GM23338 (cell line): Measurements from ENCODE around the gene MYO7B. TPM values are rescaled to one million over a fixed set of nuclear protein-coding genes. Genes with fewer than 3 reads are reported as not detected.

Experiments
- ATAC-seq: fragments of 200-7000 bp; cut with Tn5 transposase; 3 replicates; pipeline ENCODE4 v1.9.1; 2020
- DNase-seq: peaks from one replicate; pipeline ENCODE4 v3.0.0-alpha.2; 2015; ENCODE audit warnings: low spot score
- H2AFZ ChIP-seq: fragments of 200-600 bp; sonication (generic); 2 replicates; pipeline ENCODE4 v1.8.0; 2016; ENCODE audit warnings: antibody characterized with exemption, mild to moderate bottlenecking, moderate library complexity
- H3F3A ChIP-seq: fragments of 200-600 bp; sonication (generic); replicated peaks from 2 replicates; pipeline ENCODE4 v1.8.0; 2017; ENCODE audit warnings: antibody characterized with exemption, mixed run types, low read depth
- H3K27ac ChIP-seq: fragments of 200-600 bp; sonication (generic); 2 replicates; pipeline ENCODE4 v1.6.1; 2016; ENCODE audit warnings: low read depth
- H3K27me3 ChIP-seq: fragments of 200-600 bp; sonication (generic); 2 replicates; pipeline ENCODE4 v1.8.0; 2016; ENCODE audit warnings: mild to moderate bottlenecking, mixed run types, moderate library complexity; ENCODE audit not compliant: insufficient read depth
- H3K36me3 ChIP-seq: fragments of 200-600 bp; sonication (generic); 2 replicates; pipeline ENCODE4 v1.8.0; 2016; ENCODE audit warnings: mild to moderate bottlenecking; ENCODE audit not compliant: insufficient read depth
- H3K4me1 ChIP-seq: fragments of 200-600 bp; sonication (generic); 2 replicates; pipeline ENCODE4 v1.8.0; 2016; ENCODE audit warnings: mild to moderate bottlenecking, moderate library complexity; ENCODE audit not compliant: insufficient read depth
- H3K4me2 ChIP-seq: fragments of 200-600 bp; sonication (generic); 2 replicates; pipeline ENCODE4 v1.7.1; 2017; ENCODE audit warnings: mixed run types
- H3K4me3 ChIP-seq: fragments of 200-600 bp; sonication (generic); 2 replicates; pipeline ENCODE4 v1.6.1; 2016; ENCODE audit warnings: mixed run types
- H3K79me2 ChIP-seq: fragments of 200-600 bp; sonication (generic); replicated peaks from 2 replicates; pipeline ENCODE4 v1.8.0; 2017; ENCODE audit warnings: mild to moderate bottlenecking; ENCODE audit not compliant: insufficient read depth
- H3K9me2 ChIP-seq: fragments of 200-600 bp; sonication (generic); 2 replicates; pipeline ENCODE4 v1.8.0; 2017; ENCODE audit not compliant: insufficient read depth
- H4K20me1 ChIP-seq: fragments of 200-600 bp; sonication (generic); replicated peaks from 2 replicates; pipeline ENCODE4 v1.8.0; 2017; ENCODE audit warnings: mild to moderate bottlenecking; ENCODE audit not compliant: insufficient read depth
- H3K27ac Mint-ChIP-seq: 2 replicates; pipeline ENCODE4 v1.8.0; 2020; ENCODE audit warnings: inconsistent platforms, mild to moderate bottlenecking, moderate library complexity, mixed read lengths
- H3K27me3 Mint-ChIP-seq: 3 replicates; pipeline ENCODE4 v1.8.0; 2022; ENCODE audit warnings: low read depth, mild to moderate bottlenecking, moderate library complexity, mixed read lengths, inconsistent platforms; ENCODE audit not compliant: insufficient read depth, poor library complexity
- H3K36me3 Mint-ChIP-seq: 3 replicates; pipeline ENCODE4 v1.8.0; 2021; ENCODE audit warnings: low read depth, mild to moderate bottlenecking, inconsistent platforms, moderate library complexity, mixed read lengths
- H3K4me1 Mint-ChIP-seq: 3 replicates; pipeline ENCODE4 v1.8.0; 2020; ENCODE audit warnings: mild to moderate bottlenecking, inconsistent platforms, mixed read lengths
- H3K4me3 Mint-ChIP-seq: 3 replicates; pipeline ENCODE4 v1.8.0; 2021; ENCODE audit warnings: moderate library complexity, mild to moderate bottlenecking, inconsistent platforms, mixed read lengths
- H3K9me3 Mint-ChIP-seq: 3 replicates; pipeline ENCODE4 v1.8.0; 2020; ENCODE audit warnings: moderate library complexity, mild to moderate bottlenecking, inconsistent platforms, mixed read lengths
- CREB1 ChIP-seq: fragments of 250-450 bp; sonication (Bioruptor Pico); IDR thresholded peaks from 2 replicates; pipeline ENCODE4 v1.5.0; 2020; ENCODE audit warnings: low read depth, mild to moderate bottlenecking, moderate library complexity
- EZH2 ChIP-seq: fragments of 200-600 bp; sonication (generic); IDR thresholded peaks from one replicate; pipeline ENCODE4 v1.8.0; 2017; ENCODE audit warnings: antibody characterized with exemption, mild to moderate bottlenecking, low read depth; ENCODE audit not compliant: unreplicated experiment
- EZH2phosphoT487 ChIP-seq: fragments of 200-600 bp; sonication (generic); IDR thresholded peaks from one replicate; pipeline ENCODE4 v1.8.1; 2018; ENCODE audit warnings: antibody characterized with exemption; ENCODE audit not compliant: unreplicated experiment
- JUNB ChIP-seq: IDR thresholded peaks from one replicate; pipeline ENCODE4 v1.6.1; 2016; ENCODE audit warnings: antibody characterized with exemption; ENCODE audit not compliant: unreplicated experiment
- NANOG ChIP-seq: IDR thresholded peaks from 2 replicates; pipeline ENCODE4 v1.6.1; 2016; ENCODE audit warnings: antibody characterized with exemption, borderline replicate concordance
- POLR2AphosphoS5 ChIP-seq: IDR thresholded peaks from 2 replicates; pipeline ENCODE4 v1.6.1; 2016; ENCODE audit warnings: antibody characterized with exemption, low read depth
- STAT1 ChIP-seq: IDR thresholded peaks from one replicate; pipeline ENCODE4 v1.6.1; 2016; ENCODE audit warnings: antibody characterized with exemption; ENCODE audit not compliant: unreplicated experiment
- ZNF114 ChIP-seq: fragments of 250-450 bp; sonication (Bioruptor Pico); IDR thresholded peaks from 2 replicates; pipeline ENCODE4 v1.5.0; 2020; ENCODE audit warnings: mild to moderate bottlenecking, moderate library complexity
- ZNF331 ChIP-seq: fragments of 250-450 bp; sonication (Bioruptor Pico); IDR thresholded peaks from 2 replicates; pipeline ENCODE4 v1.5.0; 2020; ENCODE audit warnings: low read depth, mild to moderate bottlenecking, moderate library complexity
- long read RNA-seq: library from polyadenylated mRNA; unstranded; transcript quantifications from one replicate; pipeline ENCODE4 v2.0.0, GENCODE V29; 2020; ENCODE audit not compliant: unreplicated experiment
- polyA plus RNA-seq: library from polyadenylated mRNA; unstranded; fragments of >200 nt; fragmentation: Nextera tagmentation; extraction: Ambion mirVana; gene quantifications from 2 replicates; pipeline ENCODE4 v1.2.1, GENCODE V29; 2016
- total RNA-seq: library from RNA; depleted of rRNA; stranded (reverse); fragments of >200 nt; shearing (Covaris generic); gene quantifications from 2 replicates; pipeline ENCODE4 v1.2.3, GENCODE V29; 2014; rRNA removed
- TF ChIP-seq, protein P1 (sequence below): IDR thresholded peaks from 2 replicates; pipeline ENCODE4 v1.6.1; 2016; ENCODE audit warnings: antibody characterized with exemption
- TF ChIP-seq, protein P2 (sequence below): fragments of 250-450 bp; sonication (Bioruptor Pico); IDR thresholded peaks from 2 replicates; pipeline ENCODE4 v1.5.0; 2020; ENCODE audit warnings: mild to moderate bottlenecking, moderate library complexity
- TF ChIP-seq, protein P3 (sequence below): IDR thresholded peaks from one replicate; pipeline ENCODE4 v1.6.1; 2018; ENCODE audit warnings: antibody characterized with exemption; ENCODE audit not compliant: unreplicated experiment
- TF ChIP-seq, protein P4 (sequence below), 2 experiments: fragments of 200-600 bp in 1 of 2; sonication (generic) in 1 of 2; conservative IDR thresholded peaks; 2 replicates each; pipeline versions ENCODE4 v1.5.1 to v1.6.1; 2016 to 2017; ENCODE audit warnings: antibody characterized with exemption in 2 of 2, low read depth in 2 of 2, mild to moderate bottlenecking in 2 of 2, moderate library complexity in 1 of 2

The MYO7B gene
- total RNA-seq (not detected in 2 replicates), polyA plus RNA-seq (not detected in 2 replicates)
- long read RNA-seq = 0 reads

DNA sequence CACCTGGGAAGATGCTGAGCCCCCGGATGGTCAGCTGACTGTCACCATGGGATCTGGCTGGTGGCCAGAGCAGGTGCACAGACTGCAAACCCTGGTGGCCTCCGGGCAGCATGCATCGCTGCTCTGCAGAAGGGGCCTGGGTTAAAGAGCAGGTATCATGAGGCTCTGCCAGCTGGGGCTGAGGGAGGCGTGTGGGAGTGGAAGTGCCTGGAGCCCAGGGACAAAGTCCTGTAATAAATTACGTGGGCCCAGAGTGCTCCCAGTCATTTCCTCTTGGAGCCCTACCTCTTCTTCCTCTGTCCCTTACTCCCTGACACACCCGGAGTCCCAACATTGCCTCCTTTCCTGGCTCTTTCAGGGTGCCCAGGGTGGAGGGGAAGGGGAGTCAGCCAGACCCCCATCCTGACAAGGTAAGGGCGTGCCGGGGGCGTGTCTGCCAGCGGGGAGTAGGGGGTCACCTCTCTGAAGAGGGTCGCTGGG lies at the start of gene MYO7B:
TSS of gene MYO7B (plus strand) at position 262 of the 480 bp plus-strand sequence. CDS start 24,040 bp downstream, outside the sequence.
- no peaks in the 10 kb centered on the region for H3K4me1 Mint-ChIP-seq
- DNase-seq = no peak

More for the DNA sequence above, at the start of gene MYO7B:
- Histone ChIP-seq H4K20me1 (no peaks in the 10 kb centered on the region), H3K36me3 (no peaks in the 10 kb centered on the region), H3K27ac (no peak within 1 kb of the TSS), H3K4me3 (no peak within 1 kb of the TSS), H3K4me2 (no peak within 1 kb of the TSS), H3K79me2 (no peaks in the 10 kb centered on the region), H3K27me3 (no peaks in the 10 kb centered on the region), H2AFZ (no peak within 1 kb of the TSS), H3K9me2 (peaks cover 2% of the 10 kb centered on the region; the same call in 1 of the 2 replicates), H3F3A (no peaks in the 10 kb centered on the region), H3K4me1 (no peaks in the 10 kb centered on the region)
- ATAC-seq = no peak
- TF ChIP-seq EZH2 = no peak
- no peak for TF ChIP-seq POLR2AphosphoS5
- TF ChIP-seq NANOG = no peak
- TF ChIP-seq, protein P1, sequence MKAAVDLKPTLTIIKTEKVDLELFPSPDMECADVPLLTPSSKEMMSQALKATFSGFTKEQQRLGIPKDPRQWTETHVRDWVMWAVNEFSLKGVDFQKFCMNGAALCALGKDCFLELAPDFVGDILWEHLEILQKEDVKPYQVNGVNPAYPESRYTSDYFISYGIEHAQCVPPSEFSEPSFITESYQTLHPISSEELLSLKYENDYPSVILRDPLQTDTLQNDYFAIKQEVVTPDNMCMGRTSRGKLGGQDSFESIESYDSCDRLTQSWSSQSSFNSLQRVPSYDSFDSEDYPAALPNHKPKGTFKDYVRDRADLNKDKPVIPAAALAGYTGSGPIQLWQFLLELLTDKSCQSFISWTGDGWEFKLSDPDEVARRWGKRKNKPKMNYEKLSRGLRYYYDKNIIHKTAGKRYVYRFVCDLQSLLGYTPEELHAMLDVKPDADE = no peak
- TF ChIP-seq, protein P2, sequence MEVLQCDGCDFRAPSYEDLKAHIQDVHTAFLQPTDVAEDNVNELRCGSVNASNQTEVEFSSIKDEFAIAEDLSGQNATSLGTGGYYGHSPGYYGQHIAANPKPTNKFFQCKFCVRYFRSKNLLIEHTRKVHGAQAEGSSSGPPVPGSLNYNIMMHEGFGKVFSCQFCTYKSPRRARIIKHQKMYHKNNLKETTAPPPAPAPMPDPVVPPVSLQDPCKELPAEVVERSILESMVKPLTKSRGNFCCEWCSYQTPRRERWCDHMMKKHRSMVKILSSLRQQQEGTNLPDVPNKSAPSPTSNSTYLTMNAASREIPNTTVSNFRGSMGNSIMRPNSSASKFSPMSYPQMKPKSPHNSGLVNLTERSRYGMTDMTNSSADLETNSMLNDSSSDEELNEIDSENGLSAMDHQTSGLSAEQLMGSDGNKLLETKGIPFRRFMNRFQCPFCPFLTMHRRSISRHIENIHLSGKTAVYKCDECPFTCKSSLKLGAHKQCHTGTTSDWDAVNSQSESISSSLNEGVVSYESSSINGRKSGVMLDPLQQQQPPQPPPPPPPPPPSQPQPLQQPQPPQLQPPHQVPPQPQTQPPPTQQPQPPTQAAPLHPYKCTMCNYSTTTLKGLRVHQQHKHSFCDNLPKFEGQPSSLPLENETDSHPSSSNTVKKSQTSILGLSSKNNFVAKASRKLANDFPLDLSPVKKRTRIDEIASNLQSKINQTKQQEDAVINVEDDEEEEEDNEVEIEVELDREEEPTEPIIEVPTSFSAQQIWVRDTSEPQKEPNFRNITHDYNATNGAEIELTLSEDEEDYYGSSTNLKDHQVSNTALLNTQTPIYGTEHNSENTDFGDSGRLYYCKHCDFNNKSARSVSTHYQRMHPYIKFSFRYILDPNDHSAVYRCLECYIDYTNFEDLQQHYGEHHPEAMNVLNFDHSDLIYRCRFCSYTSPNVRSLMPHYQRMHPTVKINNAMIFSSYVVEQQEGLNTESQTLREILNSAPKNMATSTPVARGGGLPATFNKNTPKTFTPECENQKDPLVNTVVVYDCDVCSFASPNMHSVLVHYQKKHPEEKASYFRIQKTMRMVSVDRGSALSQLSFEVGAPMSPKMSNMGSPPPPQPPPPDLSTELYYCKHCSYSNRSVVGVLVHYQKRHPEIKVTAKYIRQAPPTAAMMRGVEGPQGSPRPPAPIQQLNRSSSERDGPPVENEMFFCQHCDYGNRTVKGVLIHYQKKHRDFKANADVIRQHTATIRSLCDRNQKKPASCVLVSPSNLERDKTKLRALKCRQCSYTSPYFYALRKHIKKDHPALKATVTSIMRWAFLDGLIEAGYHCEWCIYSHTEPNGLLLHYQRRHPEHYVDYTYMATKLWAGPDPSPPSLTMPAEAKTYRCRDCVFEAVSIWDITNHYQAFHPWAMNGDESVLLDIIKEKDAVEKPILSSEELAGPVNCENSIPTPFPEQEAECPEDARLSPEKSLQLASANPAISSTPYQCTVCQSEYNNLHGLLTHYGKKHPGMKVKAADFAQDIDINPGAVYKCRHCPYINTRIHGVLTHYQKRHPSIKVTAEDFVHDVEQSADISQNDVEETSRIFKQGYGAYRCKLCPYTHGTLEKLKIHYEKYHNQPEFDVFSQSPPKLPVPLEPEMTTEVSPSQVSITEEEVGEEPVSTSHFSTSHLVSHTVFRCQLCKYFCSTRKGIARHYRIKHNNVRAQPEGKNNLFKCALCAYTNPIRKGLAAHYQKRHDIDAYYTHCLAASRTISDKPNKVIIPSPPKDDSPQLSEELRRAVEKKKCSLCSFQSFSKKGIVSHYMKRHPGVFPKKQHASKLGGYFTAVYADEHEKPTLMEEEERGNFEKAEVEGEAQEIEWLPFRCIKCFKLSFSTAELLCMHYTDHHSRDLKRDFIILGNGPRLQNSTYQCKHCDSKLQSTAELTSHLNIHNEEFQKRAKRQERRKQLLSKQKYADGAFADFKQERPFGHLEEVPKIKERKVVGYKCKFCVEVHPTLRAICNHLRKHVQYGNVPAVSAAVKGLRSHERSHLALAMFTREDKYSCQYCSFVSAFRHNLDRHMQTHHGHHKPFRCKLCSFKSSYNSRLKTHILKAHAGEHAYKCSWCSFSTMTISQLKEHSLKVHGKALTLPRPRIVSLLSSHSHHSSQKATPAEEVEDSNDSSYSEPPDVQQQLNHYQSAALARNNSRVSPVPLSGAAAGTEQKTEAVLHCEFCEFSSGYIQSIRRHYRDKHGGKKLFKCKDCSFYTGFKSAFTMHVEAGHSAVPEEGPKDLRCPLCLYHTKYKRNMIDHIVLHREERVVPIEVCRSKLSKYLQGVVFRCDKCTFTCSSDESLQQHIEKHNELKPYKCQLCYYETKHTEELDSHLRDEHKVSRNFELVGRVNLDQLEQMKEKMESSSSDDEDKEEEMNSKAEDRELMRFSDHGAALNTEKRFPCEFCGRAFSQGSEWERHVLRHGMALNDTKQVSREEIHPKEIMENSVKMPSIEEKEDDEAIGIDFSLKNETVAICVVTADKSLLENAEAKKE (CRISPR knock-in tag) = no peak
- TF ChIP-seq, protein P3, sequence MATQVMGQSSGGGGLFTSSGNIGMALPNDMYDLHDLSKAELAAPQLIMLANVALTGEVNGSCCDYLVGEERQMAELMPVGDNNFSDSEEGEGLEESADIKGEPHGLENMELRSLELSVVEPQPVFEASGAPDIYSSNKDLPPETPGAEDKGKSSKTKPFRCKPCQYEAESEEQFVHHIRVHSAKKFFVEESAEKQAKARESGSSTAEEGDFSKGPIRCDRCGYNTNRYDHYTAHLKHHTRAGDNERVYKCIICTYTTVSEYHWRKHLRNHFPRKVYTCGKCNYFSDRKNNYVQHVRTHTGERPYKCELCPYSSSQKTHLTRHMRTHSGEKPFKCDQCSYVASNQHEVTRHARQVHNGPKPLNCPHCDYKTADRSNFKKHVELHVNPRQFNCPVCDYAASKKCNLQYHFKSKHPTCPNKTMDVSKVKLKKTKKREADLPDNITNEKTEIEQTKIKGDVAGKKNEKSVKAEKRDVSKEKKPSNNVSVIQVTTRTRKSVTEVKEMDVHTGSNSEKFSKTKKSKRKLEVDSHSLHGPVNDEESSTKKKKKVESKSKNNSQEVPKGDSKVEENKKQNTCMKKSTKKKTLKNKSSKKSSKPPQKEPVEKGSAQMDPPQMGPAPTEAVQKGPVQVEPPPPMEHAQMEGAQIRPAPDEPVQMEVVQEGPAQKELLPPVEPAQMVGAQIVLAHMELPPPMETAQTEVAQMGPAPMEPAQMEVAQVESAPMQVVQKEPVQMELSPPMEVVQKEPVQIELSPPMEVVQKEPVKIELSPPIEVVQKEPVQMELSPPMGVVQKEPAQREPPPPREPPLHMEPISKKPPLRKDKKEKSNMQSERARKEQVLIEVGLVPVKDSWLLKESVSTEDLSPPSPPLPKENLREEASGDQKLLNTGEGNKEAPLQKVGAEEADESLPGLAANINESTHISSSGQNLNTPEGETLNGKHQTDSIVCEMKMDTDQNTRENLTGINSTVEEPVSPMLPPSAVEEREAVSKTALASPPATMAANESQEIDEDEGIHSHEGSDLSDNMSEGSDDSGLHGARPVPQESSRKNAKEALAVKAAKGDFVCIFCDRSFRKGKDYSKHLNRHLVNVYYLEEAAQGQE = no peak
- TF ChIP-seq ZNF331 (CRISPR knock-in tag) = no peak
- TF ChIP-seq ZNF114 = no peak
- TF ChIP-seq, protein P4, sequence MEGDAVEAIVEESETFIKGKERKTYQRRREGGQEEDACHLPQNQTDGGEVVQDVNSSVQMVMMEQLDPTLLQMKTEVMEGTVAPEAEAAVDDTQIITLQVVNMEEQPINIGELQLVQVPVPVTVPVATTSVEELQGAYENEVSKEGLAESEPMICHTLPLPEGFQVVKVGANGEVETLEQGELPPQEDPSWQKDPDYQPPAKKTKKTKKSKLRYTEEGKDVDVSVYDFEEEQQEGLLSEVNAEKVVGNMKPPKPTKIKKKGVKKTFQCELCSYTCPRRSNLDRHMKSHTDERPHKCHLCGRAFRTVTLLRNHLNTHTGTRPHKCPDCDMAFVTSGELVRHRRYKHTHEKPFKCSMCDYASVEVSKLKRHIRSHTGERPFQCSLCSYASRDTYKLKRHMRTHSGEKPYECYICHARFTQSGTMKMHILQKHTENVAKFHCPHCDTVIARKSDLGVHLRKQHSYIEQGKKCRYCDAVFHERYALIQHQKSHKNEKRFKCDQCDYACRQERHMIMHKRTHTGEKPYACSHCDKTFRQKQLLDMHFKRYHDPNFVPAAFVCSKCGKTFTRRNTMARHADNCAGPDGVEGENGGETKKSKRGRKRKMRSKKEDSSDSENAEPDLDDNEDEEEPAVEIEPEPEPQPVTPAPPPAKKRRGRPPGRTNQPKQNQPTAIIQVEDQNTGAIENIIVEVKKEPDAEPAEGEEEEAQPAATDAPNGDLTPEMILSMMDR (conservative IDR thresholded peaks at IDR 0.05; ENCODE audit: low read depth in 2 of 2) = no peak
- TF ChIP-seq CREB1 (CRISPR knock-in tag) = no peak
- no peak for TF ChIP-seq EZH2phosphoT487
- TF ChIP-seq STAT1 = no peak
- TF ChIP-seq JUNB = no peak
- H3K36me3 Mint-ChIP-seq = no peaks in the 10 kb centered on the region
- peaks cover 6% of the 10 kb centered on the region for H3K27me3 Mint-ChIP-seq
- H3K27ac Mint-ChIP-seq = no peak within 1 kb of the TSS
- no peak within 1 kb of the TSS for H3K4me3 Mint-ChIP-seq
- H3K9me3 Mint-ChIP-seq = no peaks in the 10 kb centered on the region
